Neural crest cell (in vitro differentiated cells): Measurements from ENCODE around the gene MMAA. TPM values are rescaled to one million over a fixed set of nuclear protein-coding genes. Genes with fewer than 3 reads are reported as not detected.
"Not testable (repeated sequence)": the region's sequence is repeated elsewhere in the genome, so short reads cannot be mapped to it uniquely, and the experiment has no call there.

ENCODE experiments used
- DNase-seq: peaks from one replicate; pipeline ENCODE4 v3.0.0; 2021; ENCODE audit warnings: low read depth, mixed read lengths, low spot score
- H3K27ac Mint-ChIP-seq: one replicate; pipeline ENCODE4 v1.8.0; 2021; ENCODE audit warnings: mild to moderate bottlenecking, mixed read lengths; ENCODE audit not compliant: unreplicated experiment
- H3K27me3 Mint-ChIP-seq: 2 replicates; pipeline ENCODE4 v1.8.0; 2021; ENCODE audit warnings: low read depth, mild to moderate bottlenecking, mixed read lengths
- H3K36me3 Mint-ChIP-seq: 2 replicates; pipeline ENCODE4 v1.8.0; 2021; ENCODE audit warnings: low read depth, mild to moderate bottlenecking, mixed read lengths
- H3K4me1 Mint-ChIP-seq: 2 replicates; pipeline ENCODE4 v1.8.0; 2021; ENCODE audit warnings: mixed read lengths
- H3K4me3 Mint-ChIP-seq: one replicate; pipeline ENCODE4 v1.8.0; 2021; ENCODE audit warnings: mild to moderate bottlenecking, mixed read lengths
- H3K9me3 Mint-ChIP-seq: 2 replicates; pipeline ENCODE4 v1.8.0; 2021; ENCODE audit warnings: mixed read lengths
- total RNA-seq: library from RNA; stranded (reverse); gene quantifications from 2 replicates; pipeline ENCODE4 v1.2.1, GENCODE V29; 2021
- TF ChIP-seq, protein P1 (sequence below): fragments of 200-600 bp; sonication (generic); conservative IDR thresholded peaks from 2 replicates; pipeline ENCODE4 v1.5.0; 2021; ENCODE audit warnings: antibody characterized with exemption, mild to moderate bottlenecking

The MMAA gene
- total RNA-seq, 1 donor from 2014 or later = 4.9 TPM

DNA sequence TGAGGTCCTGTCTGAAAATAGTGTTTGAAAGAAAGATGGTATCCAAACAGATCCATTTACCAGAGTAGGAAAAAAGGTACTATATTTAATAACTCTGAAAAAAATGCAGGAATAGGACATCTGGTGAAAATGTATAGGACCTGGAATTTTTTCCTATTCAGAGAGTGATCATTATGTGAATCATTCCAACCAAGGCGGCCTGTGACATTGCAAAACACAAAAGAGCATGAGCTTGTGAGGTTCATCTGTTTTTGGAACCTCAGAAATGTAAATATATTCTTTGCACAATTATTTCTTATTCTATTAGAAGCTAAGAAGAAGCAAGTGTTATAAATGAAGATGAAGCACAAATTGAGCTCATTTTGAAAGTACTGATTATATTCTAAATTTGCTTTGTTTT is 62.8 kb downstream of the MMAA start:
- H3K4me1 Mint-ChIP-seq = peaks cover 10% of the 10 kb centered on the region
- DNase-seq = no peak
- H3K27ac Mint-ChIP-seq = no peak overlapping the region
- H3K36me3 Mint-ChIP-seq = peaks cover 6% of the 10 kb centered on the region
- H3K9me3 Mint-ChIP-seq = peaks cover 6% of the 10 kb centered on the region
- no peaks in the 10 kb centered on the region for H3K27me3 Mint-ChIP-seq
- TF ChIP-seq, protein P1, sequence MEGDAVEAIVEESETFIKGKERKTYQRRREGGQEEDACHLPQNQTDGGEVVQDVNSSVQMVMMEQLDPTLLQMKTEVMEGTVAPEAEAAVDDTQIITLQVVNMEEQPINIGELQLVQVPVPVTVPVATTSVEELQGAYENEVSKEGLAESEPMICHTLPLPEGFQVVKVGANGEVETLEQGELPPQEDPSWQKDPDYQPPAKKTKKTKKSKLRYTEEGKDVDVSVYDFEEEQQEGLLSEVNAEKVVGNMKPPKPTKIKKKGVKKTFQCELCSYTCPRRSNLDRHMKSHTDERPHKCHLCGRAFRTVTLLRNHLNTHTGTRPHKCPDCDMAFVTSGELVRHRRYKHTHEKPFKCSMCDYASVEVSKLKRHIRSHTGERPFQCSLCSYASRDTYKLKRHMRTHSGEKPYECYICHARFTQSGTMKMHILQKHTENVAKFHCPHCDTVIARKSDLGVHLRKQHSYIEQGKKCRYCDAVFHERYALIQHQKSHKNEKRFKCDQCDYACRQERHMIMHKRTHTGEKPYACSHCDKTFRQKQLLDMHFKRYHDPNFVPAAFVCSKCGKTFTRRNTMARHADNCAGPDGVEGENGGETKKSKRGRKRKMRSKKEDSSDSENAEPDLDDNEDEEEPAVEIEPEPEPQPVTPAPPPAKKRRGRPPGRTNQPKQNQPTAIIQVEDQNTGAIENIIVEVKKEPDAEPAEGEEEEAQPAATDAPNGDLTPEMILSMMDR = no peak
- H3K4me3 Mint-ChIP-seq = no peak overlapping the region

DNA sequence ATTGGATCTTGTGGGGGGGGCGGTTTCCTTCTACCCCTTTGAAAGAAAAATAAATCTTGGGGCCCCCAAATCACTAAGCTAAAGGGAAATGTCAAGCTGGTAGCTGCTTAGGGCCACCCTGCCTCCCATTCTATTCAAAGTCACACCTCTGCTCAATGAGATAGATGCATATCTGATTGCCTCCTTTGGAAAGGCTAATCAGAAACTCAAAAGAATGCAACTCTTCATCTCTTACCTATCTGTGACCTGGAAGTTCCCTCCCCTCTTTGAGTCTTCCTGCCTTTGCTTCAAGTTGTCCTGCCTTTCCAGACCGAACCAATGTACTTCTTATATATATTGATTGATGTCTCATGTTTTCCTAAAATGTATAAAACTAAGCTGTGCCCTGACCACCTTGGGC is 67.8 kb downstream of the MMAA start:
- H3K27ac Mint-ChIP-seq = no peak overlapping the region
- no peak for DNase-seq
- H3K27me3 Mint-ChIP-seq = no peaks in the 10 kb centered on the region
- H3K9me3 Mint-ChIP-seq = peaks cover 2% of the 10 kb centered on the region
- no peak overlapping the region for H3K4me3 Mint-ChIP-seq
- H3K36me3 Mint-ChIP-seq = no peaks in the 10 kb centered on the region
- H3K4me1 Mint-ChIP-seq = no peaks in the 10 kb centered on the region
- TF ChIP-seq, protein P1 = no peak

DNA sequence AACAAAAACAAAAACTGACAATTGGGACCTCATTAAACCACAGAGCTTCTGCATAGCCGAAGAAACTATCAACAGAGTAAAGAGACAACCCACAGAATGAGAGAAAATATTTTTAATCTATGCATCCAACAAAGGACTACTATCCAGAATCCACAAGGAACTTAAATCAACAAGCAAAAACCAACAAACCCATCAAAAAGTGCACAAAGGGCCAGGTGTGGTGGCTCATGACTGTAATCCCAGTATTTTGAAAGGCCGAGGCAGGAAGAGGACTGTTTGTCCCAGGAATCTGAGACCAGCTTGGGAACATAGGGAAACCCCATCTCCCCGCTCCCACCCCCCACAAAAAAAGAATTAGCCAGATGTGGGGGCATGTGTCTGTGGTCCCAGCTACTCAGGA is 71.4 kb downstream of the MMAA start:
- Mint-ChIP-seq H3K4me3 (no peak overlapping the region), H3K36me3 (peaks cover 5% of the 10 kb centered on the region), H3K9me3 (peaks cover 8% of the 10 kb centered on the region), H3K27me3 (no peaks in the 10 kb centered on the region), H3K27ac (no peak overlapping the region), H3K4me1 (no peaks in the 10 kb centered on the region)
- DNase-seq = no peak
- TF ChIP-seq, protein P1 = no peak

DNA sequence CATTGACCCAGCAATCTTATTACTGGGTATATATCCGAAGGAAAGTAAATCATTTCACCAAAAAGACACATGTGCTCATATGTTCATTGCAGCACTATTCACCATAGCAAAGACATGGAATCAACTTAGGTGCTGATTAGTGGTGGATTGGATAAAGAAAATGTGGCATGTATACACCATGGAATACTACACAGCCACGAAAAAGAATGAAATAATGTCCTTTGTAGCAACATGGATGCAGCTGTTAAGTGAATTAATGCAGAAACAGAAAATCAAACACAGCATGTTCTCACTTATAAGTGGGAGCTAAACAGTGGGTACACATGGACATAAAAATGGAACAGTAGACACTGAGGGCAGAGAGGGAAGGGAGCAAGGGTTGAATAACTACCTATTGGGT is 72.2 kb downstream of the MMAA start:
- not testable (repeated sequence) for H3K4me3 Mint-ChIP-seq, H3K9me3 Mint-ChIP-seq, DNase-seq, H3K27ac Mint-ChIP-seq, H3K36me3 Mint-ChIP-seq, H3K27me3 Mint-ChIP-seq, H3K4me1 Mint-ChIP-seq

DNA sequence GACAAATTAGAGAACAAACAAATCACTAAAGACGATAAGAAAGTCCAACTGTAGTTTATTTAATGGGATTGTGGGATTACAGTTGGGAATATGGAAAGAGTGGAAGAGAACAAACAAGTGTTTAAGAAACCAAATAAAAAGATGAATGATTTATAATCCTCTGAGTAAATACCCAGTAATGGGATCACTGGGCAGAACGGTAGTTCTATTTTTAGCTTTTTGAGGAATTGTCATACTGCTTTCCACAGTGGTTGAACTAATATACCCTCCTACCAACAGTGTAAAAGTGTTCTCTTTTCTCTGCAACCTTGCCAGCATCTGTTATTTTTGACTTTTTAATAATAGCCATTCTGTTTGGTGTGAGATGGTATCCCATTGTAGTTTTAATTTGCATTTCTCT is 75.7 kb downstream of the MMAA start:
- no peak overlapping the region for H3K4me3 Mint-ChIP-seq
- DNase-seq = no peak
- H3K9me3 Mint-ChIP-seq = peaks cover 12% of the 10 kb centered on the region
- H3K36me3 Mint-ChIP-seq = peaks cover 6% of the 10 kb centered on the region
- peaks cover 2% of the 10 kb centered on the region for H3K27me3 Mint-ChIP-seq
- TF ChIP-seq, protein P1 = no peak
- no peak overlapping the region for H3K27ac Mint-ChIP-seq
- H3K4me1 Mint-ChIP-seq = no peaks in the 10 kb centered on the region

DNA sequence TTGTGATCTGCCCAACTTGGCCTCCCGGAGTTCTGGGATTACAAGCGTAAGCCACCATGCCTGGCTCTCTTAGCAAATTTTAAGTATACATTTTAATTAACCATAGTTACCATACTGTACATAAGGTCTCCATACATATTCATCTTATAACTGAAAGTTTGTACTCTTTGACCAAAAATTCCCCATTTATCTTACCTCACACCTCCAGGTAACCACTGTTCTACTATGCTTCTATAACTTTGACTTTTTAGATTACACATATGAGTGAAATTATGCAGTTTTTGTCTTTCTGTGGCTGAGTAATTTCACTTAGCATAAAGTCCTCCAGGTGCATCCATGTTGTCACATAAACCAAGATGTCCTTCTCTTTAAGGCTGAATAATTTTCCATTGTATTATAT is 78.1 kb downstream of the MMAA start:
- H3K27me3 Mint-ChIP-seq = peaks cover 2% of the 10 kb centered on the region
- peaks cover 6% of the 10 kb centered on the region for H3K36me3 Mint-ChIP-seq
- H3K4me3 Mint-ChIP-seq = no peak overlapping the region
- H3K9me3 Mint-ChIP-seq = peaks cover 10% of the 10 kb centered on the region
- no peak overlapping the region for H3K27ac Mint-ChIP-seq
- DNase-seq = no peak
- TF ChIP-seq, protein P1 = no peak
- no peaks in the 10 kb centered on the region for H3K4me1 Mint-ChIP-seq
